ENCODE measurements around the gene STN1. TPM values are rescaled to one million over a fixed set of nuclear protein-coding genes. Genes with fewer than 3 reads are reported as not detected.

The STN1 gene
- total RNA-seq, 1 experiment from 2014 or later = 33.2 TPM

DNA sequence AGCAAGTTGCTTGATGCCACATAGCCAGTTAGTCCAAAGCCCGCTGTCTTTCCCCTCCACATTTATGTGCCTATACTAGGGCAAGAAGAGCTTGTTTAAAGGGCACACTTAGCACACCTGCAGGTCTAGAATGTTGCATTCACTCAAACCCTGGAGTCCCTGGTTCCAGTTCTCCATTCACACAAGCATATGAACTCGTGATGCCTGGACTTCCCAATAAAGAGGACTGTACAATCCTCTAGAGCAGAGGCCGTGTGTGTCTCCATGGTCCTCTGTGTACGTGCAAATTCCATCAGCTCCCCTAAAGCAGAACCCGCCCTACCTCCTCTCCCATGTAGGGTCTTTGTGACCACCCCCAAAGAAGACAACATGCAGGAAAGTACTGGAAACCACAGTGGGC is 59.6 kb downstream of the STN1 start:
- no peak overlapping the region for H3K4me3 ChIP-seq
- H3K27me3 ChIP-seq = 0 out of 2 replicates have a peak, but pooled peaks cover 2% of the 10 kb centered on the region

DNA sequence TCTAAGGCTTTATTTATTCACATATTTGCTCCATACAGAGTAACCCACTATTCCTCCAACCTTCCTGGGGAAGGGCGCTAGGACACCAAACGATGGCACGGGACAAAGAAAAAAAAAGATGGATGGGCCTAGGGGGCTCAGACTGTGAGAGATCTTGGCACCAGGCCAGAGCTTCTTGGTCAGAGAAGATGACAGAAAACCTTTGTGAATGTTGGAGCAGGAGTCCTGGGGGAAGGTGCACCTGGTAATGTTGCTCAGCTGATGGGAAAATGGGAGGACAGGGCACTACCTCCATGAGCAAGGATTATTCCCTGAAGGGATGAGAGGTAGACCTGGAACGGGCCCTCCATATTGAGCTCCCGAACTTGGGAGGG is 61.2 kb downstream of the STN1 start:
- H3K36me3 ChIP-seq = no peaks in the 10 kb centered on the region
- DNase-seq = no peak
- 0 out of 2 replicates have a peak, but pooled peaks cover 2% of the 10 kb centered on the region for H3K27me3 ChIP-seq

More for the DNA sequence above, 59.6 kb downstream of the STN1 start:
- no peaks in the 10 kb centered on the region for H3K36me3 ChIP-seq
- DNase-seq = no peak
- no peaks in the 10 kb centered on the region for H3K9me3 ChIP-seq

DNA sequence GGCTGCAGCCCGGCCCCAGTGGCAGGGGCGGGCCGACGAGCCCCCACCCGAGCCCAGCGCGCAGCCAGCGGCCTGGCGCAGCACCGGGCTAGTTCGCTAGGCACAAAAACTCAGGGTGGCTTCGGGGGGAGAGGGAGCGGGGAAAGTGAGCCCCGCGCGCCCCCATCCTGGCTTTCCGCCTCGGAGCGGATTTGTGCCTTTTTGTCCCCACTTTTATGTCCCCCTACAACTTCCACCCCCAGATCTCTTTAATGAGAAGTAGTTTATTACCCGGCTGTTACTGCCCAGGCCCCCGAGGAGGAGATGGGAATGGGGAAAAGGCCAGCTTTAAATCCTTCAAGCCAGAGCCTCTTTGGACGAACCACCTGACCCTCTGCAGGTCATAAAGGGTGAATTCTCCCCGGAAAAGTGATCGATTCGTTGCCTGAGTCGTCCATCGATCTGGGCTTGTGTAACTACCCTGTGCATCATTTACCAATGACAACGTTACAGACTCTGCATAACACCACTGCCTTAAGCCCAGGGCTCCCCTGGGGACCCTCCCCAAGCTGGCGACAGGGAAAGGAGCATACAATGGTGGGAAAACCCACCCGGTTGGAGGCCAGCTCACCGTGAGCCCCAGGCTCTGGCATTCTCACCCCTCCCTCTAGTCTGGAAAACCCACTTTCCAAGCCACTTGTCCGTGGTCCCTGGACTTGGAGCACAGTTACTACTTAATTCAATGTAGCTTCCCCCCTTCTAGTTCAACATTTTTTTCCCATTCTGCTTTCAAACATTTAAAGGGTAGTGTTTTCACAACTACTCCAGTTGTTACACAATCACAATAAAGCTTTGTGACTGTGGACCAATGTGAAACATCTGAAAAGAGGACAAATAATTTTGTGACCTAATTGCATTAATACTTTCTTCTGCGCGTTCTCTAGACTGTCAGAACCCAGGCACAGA is 61.9 kb downstream of the STN1 start:
- no peak for DNase-seq
- no peak overlapping the region for H3K4me3 ChIP-seq
- 0 out of 2 replicates have a peak, but pooled peaks cover 2% of the 10 kb centered on the region for H3K27me3 ChIP-seq
- H3K9me3 ChIP-seq = no peaks in the 10 kb centered on the region
- H3K36me3 ChIP-seq = no peaks in the 10 kb centered on the region

More for the DNA sequence above, 61.2 kb downstream of the STN1 start:
- Histone ChIP-seq H3K9me3 (no peaks in the 10 kb centered on the region), H3K4me3 (no peak overlapping the region)

DNA sequence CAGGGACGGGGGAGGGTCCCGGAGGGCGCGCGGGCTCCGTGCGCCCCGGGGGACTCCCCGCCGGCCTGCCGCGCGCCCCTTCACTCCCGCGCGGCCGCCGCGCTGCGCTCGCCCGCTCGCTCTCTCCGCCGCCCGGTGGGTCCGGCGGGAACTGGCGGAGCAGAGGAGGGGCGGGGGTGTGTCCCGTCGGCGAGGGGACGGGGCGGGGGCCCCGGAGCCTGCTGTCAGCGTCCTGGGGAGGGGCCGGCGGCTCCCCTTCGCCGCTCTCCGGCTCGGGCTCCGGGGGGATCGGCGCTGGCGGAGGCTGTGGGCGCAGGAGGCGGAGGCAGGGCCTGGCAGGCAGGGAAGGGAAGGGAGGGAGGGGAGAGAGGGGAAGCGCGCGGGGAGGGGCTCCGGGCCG is 62.6 kb downstream of the STN1 start, which contains the start of gene SH3PXD2A:
Gene SH3PXD2A, minus strand, starts transcription at position 153 of the 400 bp plus-strand sequence. CDS start 310 bp downstream, outside the sequence.
- Histone ChIP-seq H3K36me3 (no peaks in the 10 kb centered on the region), H3K27me3 (0 out of 2 replicates have a peak, but pooled peaks cover 2% of the 10 kb centered on the region), H3K9me3 (no peaks in the 10 kb centered on the region), H3K4me3 (peak within 1 kb of the TSS; percentile 52)
- DNase-seq = peak; percentile 46

DNA sequence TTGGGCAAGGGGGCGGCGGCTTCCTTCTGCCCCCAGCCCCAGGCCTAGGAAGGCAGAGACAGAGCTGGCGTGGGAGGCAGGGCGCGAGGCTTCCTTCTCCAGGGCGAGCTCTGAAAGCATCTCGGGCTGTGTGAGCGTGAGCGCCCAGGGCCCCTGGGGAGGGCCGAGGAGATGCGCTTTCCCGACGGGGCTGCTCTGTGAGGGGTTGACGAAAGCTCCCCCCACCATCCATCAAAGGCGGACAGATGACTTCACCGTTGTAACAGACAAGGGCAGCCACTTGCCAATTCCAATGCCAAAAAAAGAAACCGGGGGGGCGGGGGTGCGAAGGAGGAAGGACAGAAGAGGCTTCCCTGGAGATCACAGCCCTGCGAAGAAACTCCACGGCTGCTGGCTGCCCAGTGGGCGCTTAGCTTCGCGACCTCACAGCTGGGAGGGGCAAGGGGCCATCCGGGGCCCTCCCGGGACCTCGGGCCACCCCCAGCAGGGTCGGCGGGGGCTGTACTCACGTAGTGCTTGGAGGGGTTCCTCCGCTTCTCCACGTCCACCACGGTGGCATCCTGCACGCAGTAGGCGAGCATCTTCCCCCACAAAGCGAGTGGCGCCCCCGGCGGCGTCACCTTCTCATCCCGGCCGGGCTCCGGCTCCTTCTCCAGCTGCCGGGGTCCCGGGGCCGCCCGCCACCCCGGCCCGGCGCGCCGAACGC is 63.1 kb downstream of the STN1 start:
- Histone ChIP-seq H3K9me3 (no peaks in the 10 kb centered on the region), H3K27me3 (0 out of 2 replicates have a peak, but pooled peaks cover 2% of the 10 kb centered on the region)

DNA sequence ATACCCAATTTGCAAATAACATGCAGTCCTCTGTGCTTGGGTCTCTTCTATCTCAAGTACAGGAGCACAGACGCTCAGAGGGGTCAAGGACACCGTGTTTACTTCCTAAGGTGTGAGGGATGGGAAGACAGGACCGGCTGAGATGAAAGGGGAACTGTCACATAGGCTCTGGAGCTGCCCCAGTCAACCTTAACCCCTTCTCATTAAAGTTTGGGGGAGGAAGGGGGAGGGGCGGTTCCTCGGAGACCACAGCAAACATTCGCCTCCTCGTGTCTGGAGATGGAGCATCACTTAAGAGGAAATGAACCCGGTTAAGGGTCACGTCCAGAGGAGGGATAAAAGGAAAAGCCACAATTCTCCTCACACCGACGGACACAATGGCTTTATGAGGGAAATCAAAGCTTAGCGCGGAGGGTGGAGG is 63.7 kb downstream of the STN1 start:
- Histone ChIP-seq H3K27me3 (0 out of 2 replicates have a peak, but pooled peaks cover 2% of the 10 kb centered on the region), H3K9me3 (no peaks in the 10 kb centered on the region), H3K4me3 (peak overlapping the region; percentile 52), H3K36me3 (no peaks in the 10 kb centered on the region)
- no peak for DNase-seq

More for the DNA sequence above, 63.1 kb downstream of the STN1 start:
- peak; percentile 43 for DNase-seq
- H3K36me3 ChIP-seq = no peaks in the 10 kb centered on the region
- H3K4me3 ChIP-seq = peak overlapping the region; percentile 52

DNA sequence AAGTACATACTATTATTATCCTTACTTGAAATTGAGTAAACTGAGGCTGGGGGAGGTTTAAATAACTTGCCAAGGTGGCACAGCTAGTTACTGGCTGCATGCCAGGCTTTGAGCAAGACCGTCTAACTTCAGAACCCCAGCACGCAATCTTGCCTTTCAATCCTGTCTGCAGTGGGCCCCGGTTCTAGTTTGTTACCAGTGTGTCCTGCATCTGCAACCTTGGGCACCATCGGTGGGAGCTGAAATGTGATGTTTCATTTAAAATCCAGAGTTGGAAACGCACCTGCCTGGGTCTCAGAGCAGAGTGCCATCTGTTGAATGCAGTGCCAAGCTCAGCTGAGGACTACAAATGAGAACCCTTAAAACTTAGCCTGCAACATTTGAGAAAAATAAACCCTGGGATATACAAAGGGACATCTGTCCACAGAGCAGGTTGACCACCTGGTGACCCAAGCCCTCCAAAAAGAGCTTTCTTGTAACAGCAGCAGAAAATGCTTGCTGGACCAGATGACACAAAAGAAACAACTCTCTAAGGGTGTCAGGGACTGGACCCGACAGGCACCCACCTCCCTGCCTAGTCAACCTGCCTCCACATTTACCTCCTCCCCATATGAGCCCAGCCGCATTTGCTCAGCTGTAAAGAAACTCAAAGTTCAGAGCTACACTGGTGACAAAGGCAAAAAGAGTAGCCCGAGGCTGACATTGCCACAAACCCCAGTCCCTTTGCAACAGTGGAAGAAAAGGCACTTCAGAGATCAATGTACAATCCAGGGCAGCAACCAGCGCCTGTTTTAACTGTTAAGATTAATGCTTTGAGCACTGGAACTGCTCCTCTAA is 64.3 kb downstream of the STN1 start:
- Histone ChIP-seq H3K4me3 (peak overlapping the region; percentile 52), H3K36me3 (no peaks in the 10 kb centered on the region), H3K9me3 (no peaks in the 10 kb centered on the region), H3K27me3 (0 out of 2 replicates have a peak, but pooled peaks cover 2% of the 10 kb centered on the region)
- no peak for DNase-seq

DNA sequence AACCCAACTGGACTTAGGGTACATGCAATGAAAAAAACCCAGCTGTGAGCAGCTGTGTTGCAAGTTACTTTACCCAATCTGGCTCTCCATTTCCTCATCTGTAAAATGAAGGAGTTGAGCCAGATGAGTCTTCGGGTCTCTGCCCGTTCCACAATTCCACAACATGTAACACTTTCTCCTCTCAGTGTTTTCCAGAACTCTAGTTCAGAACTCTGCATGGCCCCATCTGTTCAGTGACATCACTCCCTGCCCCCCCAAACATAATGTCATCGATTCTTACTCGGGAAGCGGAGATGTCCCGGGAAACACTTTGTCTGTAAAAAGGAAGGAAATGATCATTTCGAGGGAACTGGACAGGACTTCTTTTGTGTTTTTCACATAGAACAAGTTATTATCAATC is 65.1 kb downstream of the STN1 start:
- Histone ChIP-seq H3K9me3 (no peaks in the 10 kb centered on the region), H3K36me3 (no peaks in the 10 kb centered on the region), H3K4me3 (no peak overlapping the region), H3K27me3 (0 out of 2 replicates have a peak, but pooled peaks cover 2% of the 10 kb centered on the region)
- no peak for DNase-seq

DNA sequence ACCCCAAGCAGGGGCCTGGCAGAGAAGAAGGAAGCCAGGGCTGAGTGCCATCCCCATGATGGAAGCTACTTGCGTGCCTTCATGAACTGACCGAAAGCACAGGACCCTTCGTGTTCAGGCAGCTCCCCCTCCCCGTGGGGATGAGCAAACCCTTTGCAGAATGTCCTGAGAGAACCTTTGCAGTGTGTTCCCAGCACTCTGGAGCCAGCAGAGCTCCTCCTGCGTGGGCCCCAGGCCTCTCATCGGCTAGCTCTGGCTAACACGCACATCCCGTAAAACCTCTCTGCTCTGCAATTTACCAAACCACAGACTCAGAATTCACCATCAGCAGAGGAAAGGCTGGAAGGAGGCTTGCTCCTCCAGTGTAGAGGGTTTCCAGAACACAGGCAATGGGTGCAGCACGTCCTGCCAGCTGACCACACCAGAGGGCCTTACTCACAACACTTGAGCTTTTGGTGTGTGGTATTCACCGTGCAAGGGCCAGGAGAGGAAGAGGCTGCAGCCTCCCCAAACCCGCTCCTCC is 65.7 kb downstream of the STN1 start:
- Histone ChIP-seq H3K9me3 (no peaks in the 10 kb centered on the region), H3K4me3 (no peak overlapping the region), H3K36me3 (no peaks in the 10 kb centered on the region), H3K27me3 (0 out of 2 replicates have a peak, but pooled peaks cover 2% of the 10 kb centered on the region)
- peak; percentile 61 for DNase-seq

DNA sequence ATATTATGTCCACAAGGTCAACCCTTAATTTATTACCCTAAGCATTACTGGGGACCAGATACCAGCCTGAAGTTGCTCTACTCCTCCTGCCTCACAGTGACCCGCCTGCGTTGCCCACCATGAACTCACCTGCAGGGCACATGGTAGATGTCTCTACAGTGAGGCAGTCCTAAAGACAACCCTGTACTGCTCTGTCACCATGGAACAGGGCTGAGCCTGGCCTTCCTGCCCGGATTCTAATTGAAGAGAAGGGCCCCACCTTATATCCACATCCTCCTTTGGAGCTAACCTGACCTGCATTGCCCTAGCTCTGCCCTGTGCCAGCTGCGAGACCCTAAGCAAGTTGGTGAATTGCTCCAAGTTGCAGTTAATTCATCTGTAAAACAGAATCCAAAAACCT is 66.7 kb downstream of the STN1 start:
- DNase-seq = no peak
- H3K9me3 ChIP-seq = no peaks in the 10 kb centered on the region
- 0 out of 2 replicates have a peak, but pooled peaks cover 2% of the 10 kb centered on the region for H3K27me3 ChIP-seq
- no peak overlapping the region for H3K4me3 ChIP-seq
- no peaks in the 10 kb centered on the region for H3K36me3 ChIP-seq

DNA sequence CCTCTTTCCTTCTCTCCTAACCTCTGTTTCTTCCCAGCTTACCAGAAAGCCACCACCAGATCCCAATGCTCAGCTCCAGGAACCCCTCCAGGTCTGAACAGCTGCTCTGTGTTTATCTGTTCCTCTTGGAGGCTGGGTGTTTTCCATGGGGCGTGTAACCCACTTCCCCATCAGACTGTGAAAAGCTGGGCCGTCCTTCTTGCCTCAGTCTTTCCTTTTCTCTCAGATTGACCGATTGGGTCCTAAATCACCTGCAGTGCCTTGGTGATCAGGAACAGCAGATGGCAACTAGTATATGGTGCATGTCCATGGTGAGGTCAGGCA is 67.5 kb downstream of the STN1 start:
- no peaks in the 10 kb centered on the region for H3K9me3 ChIP-seq
- H3K36me3 ChIP-seq = no peaks in the 10 kb centered on the region
- H3K27me3 ChIP-seq = 0 out of 2 replicates have a peak, but pooled peaks cover 2% of the 10 kb centered on the region
- DNase-seq = no peak
- peak overlapping the region; percentile 19; the same call in 1 of the 2 replicates for H3K4me3 ChIP-seq

DNA sequence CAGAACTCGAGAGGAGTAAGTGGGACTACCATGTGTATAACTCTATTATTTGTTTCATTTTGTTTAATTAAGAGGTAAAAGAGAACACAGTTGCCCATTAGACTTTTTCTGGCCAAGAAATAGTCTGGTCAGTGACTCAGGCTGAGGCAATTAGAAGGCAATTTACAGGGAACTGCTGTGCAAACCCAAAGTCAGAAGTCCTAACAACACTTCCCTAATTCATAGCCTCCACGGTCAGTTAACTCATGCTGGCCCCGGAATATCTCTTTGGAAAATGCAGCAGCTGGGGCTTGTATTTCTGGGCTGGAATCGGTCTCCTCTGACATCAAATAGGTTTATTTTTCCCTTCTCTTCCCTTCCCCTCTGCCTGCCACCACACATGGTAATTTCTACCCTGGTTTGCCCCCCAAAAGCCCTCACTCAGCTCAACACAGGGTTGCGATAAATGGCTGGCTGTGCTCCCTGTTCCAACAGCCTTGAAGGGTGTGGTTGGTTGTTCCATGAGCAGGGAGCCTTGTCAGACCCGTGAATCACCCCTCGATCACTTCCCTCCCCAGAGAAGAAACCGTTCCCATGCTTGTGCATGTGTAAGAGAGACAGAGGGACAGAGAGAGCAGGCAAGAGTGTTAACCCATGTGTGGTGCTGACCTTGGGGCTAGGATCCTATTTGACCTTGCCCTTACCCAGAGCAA is 68.0 kb downstream of the STN1 start:
- peak overlapping the region; percentile 19; the same call in 1 of the 2 replicates for H3K4me3 ChIP-seq

DNA sequence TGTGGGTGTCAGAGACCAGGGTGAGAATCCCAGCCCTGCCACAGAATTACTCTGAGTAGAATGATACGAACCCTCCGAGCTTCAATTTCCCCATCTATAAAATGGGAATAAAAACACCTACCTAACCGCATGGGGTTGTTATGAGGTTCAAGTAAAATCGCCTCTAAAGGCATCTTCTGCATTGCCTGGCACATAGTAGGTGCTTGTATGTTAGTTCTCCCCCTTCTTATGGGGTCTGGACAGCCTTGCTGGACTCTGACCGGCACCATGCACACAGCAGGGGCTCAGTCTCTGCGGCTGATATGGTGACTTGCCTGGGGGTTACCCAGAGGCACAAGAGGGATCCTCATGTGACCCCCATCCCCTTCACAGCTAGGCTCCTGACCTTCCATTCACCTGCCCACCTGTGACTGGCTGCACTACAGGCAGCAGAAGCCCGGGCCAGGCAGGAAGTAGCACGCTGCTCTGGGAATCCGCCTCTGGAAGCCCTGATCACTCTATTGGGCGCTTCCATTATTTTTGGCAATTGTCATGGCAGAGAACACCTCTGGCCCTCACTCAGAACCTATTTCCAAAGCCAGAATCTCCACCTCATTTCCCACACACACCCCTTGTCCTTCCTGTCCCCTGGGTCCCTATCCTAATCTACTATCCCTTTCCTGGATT is 68.6 kb downstream of the STN1 start:
- DNase-seq = peak; percentile 50
- no peaks in the 10 kb centered on the region for H3K9me3 ChIP-seq
- H3K27me3 ChIP-seq = 0 out of 2 replicates have a peak, but pooled peaks cover 2% of the 10 kb centered on the region
- no peaks in the 10 kb centered on the region for H3K36me3 ChIP-seq
- no peak overlapping the region for H3K4me3 ChIP-seq

More for the DNA sequence above, 68.0 kb downstream of the STN1 start:
- Histone ChIP-seq H3K36me3 (no peaks in the 10 kb centered on the region), H3K27me3 (0 out of 2 replicates have a peak, but pooled peaks cover 2% of the 10 kb centered on the region), H3K9me3 (no peaks in the 10 kb centered on the region)
- DNase-seq = peak; percentile 78

DNA sequence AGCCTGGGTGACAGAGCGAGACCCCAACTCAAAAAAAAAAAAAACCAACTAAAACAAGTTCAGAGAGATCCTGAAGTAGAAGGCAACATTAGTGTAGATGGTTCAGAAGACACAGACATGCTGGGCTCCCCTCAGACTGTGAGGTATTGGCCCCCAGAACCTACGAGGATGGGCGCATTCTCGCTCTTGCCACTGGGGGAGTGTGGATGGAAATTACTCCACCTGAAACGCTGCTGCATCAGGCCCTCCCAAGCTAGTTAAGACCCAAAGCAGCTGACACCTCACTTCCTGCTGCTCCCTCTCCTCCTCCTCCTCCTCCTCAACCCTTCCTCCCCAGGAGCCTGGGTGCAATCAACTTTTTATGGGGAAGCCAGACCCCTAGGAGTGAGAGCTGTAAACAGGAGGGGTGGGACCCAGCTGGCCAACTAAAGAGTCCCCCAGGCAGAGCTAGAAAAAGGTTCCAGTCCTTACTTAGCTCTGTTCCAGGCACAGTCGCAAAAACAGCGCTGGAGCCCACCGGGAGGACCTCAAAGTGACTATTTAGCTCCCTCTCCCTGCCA is 70.0 kb downstream of the STN1 start:
- Histone ChIP-seq H3K36me3 (no peaks in the 10 kb centered on the region), H3K4me3 (no peak overlapping the region), H3K9me3 (no peaks in the 10 kb centered on the region), H3K27me3 (no peaks in the 10 kb centered on the region)
- no peak for DNase-seq

DNA sequence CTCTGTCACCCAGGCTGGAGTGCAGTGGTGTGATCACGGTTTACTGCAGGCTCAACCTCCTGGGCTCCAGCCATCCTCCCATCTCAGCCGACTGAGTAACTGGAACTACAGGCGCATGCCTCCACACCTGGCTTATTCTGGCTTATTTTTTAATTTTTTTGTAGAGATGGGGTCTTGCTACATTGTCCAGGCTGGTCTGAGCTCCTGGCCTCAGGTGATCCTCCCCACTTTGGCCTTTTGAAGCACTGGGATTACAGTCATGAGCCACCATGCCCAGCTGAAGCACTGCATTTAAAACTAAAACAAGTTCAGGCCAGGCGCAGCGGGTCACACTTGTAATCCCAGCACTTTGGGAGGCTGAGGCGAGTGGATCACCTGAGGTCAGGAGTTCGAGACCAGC is 70.6 kb downstream of the STN1 start:
- no peak for DNase-seq
- H3K27me3 ChIP-seq = no peaks in the 10 kb centered on the region
- H3K9me3 ChIP-seq = no peaks in the 10 kb centered on the region
- no peak overlapping the region for H3K4me3 ChIP-seq
- no peaks in the 10 kb centered on the region for H3K36me3 ChIP-seq

Measured in MG63 (cell line).